Fibroblast of pulmonary artery (primary cell): ENCODE results near the gene GHRH.
A peak's percentile ranks its signal among the peaks of the same experiment; 100 is the strongest.

ENCODE experiments used
- DNase-seq: peaks from one replicate; pipeline ENCODE4 v3.0.0-alpha.2; 2010; ENCODE audit warnings: low read depth
- H3K4me3 ChIP-seq: replicated peaks from 2 replicates; pipeline ENCODE4 v1.5.1; 2011; ENCODE audit warnings: low read depth, mild to moderate bottlenecking, control low read depth, low read length, moderate library complexity
- TF ChIP-seq, protein P1 (sequence below): IDR thresholded peaks from 2 replicates; pipeline ENCODE4 v1.5.1; 2011; ENCODE audit warnings: mild to moderate bottlenecking, control low read depth, low read length, inconsistent platforms; ENCODE audit errors: missing control alignments

The GHRH gene

DNA sequence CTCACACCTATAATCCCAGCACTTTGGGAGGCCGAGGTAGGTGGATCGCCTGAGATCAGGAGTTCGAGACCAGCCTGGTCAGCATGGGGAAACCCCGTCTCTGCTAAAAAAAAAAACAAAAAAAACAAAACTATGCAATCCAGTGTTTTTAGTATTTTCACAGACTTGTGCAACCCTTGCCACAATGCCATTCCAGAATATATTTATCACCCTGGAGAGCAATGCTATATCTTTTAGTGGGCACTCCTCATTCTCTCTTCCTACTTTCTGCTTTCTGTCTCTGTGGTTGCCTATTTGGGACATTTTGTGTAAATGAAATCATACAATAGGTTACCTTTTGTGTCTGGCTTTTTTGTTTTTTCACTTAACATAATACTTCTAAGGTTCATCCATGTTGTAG is 43.2 kb downstream of the GHRH start:
- TF ChIP-seq, protein P1, sequence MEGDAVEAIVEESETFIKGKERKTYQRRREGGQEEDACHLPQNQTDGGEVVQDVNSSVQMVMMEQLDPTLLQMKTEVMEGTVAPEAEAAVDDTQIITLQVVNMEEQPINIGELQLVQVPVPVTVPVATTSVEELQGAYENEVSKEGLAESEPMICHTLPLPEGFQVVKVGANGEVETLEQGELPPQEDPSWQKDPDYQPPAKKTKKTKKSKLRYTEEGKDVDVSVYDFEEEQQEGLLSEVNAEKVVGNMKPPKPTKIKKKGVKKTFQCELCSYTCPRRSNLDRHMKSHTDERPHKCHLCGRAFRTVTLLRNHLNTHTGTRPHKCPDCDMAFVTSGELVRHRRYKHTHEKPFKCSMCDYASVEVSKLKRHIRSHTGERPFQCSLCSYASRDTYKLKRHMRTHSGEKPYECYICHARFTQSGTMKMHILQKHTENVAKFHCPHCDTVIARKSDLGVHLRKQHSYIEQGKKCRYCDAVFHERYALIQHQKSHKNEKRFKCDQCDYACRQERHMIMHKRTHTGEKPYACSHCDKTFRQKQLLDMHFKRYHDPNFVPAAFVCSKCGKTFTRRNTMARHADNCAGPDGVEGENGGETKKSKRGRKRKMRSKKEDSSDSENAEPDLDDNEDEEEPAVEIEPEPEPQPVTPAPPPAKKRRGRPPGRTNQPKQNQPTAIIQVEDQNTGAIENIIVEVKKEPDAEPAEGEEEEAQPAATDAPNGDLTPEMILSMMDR = no peak
- no peak for DNase-seq
- no peak overlapping the region for H3K4me3 ChIP-seq

DNA sequence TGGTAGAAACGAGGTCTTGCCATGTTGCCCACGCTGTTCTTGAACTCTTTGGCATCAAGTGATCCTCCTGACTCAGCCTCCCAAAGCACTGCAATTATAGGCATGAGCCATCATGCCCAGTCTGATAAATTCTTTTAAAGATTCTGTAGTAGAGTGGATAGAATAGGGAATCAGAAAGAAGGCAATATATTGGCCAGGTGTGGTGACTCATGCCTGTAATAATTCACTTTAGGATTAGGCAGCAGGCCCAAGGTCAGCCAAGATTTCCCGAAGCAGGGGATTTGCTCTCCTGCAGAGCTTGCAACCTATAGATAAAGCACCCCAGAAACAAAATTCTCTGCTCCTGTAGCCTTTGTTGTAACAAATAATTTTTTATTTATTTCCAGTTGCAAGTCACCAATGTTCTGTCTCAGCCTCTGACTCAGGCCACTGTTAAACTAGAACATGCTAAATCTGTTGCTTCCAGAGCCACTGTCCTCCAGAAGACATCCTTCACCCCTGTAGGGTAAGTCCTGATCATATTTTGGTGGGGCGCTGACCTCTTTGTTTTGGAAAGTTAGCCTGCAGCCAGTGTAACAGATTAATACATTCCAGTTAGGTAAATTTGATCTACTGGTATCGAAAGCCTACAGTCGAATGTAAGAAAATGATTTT is 51.8 kb downstream of the GHRH start:
- DNase-seq = no peak
- TF ChIP-seq, protein P1 = no peak
- no peak overlapping the region for H3K4me3 ChIP-seq

DNA sequence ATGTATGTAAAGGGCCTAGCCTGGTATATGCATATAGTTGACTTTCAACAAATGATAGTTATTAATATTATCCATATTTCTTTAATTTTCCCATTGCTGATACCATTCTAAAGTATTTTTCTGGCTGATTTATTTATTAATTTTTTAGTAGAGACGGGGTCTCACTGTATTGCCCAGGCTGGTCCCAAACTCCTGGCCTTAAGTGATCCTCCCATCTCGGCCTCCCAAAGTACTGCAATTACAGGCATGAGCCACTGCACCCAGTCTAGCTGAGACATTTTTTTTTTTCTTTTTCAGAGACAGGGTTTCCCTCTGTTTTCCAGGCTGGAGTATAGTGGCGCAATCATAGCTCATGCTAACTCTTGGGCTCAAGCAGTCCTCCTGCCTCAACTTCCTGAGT is 52.4 kb downstream of the GHRH start:
- no peak overlapping the region for H3K4me3 ChIP-seq

DNA sequence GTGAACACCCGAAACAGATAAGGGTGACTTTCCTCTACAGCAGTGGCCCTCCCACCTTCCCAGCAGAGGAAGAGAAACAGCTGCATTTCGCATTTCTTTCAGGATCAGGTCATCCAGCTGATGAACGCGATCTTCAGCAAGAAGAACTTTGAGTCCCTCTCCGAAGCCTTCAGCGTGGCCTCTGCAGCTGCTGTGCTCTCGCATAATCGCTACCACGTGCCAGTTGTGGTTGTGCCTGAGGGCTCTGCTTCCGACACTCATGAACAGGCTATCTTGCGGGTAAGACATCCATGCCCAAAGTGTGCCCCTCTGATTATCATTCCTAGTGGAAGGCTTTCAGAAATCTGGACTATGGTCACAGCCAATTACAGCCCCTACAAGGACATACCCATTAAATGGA is 54.4 kb downstream of the GHRH start:
- DNase-seq = no peak
- H3K4me3 ChIP-seq = no peak overlapping the region
- TF ChIP-seq, protein P1 = no peak

More for the DNA sequence above, 52.4 kb downstream of the GHRH start:
- TF ChIP-seq, protein P1 = no peak
- DNase-seq = peak; percentile 29

DNA sequence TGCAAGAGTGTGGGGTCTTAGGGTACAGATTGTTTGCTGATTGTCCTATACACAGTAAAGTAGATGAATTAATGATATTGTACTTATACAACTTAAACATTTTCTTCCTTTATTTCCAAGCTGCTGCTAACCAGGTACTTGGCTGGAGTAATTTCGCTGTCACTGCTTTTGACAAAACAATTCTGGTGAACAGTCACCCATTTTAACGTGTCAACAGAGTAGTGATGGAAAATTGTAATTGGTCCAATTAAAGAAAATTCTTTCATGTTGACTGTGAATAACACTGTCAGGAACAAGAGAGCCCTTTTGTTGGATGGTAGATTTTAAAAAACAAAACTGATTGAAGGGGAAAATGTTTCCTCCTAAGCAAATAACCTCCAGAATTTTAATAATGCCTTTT is 55.8 kb downstream of the GHRH start:
- TF ChIP-seq, protein P1 = no peak

DNA sequence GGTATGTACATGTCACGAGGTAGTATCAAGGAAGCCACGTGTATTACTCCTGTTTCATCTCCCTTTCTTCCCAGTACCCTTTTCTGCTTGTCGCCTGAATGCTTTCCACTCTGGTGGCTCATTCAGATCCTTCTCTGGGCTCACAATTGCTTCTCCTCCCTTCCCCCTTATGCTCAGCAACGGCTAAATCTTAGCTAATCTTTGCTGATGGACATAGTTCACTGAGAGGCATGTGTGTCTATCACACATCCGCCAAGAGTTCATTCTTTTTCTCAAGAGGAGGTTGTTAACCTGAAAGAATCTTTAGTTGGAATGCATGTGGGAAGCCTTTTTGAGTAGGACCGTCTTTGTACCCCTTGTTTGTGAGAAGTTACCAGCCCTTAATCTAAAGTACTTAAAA is 56.5 kb downstream of the GHRH start:
- TF ChIP-seq, protein P1 = no peak
- H3K4me3 ChIP-seq = no peak overlapping the region
- DNase-seq = no peak

More for the DNA sequence above, 55.8 kb downstream of the GHRH start:
- DNase-seq = no peak
- H3K4me3 ChIP-seq = no peak overlapping the region

DNA sequence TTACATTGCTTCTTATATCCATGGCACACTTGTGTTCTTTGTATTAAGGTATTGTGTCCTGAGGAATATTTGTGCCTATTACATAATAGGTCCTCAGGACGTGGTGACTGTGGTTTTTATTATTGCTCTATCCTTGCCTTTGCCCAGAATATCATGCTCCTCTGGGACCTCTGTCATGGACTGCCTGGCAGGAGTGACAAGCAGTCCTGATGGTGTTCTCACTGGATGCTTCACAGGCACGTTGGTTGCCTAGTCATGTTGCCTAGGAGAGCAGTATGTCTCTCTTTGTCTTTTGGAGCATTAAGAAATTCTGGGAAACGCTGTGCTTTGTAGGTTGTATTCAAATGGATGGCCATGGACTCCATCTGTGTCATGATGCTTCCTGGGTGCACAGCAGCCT is 57.6 kb downstream of the GHRH start:
- no peak overlapping the region for H3K4me3 ChIP-seq
- no peak for DNase-seq
- TF ChIP-seq, protein P1 = no peak
